ENCODE measurements around the gene ADRB2. TPM values are rescaled to one million over a fixed set of nuclear protein-coding genes. Genes with fewer than 3 reads are reported as not detected.

The ADRB2 gene
- total and polyA plus RNA-seq, 2 of the 13 experiments (the other 11 are each of a cell fraction or from before 2014, with no cell fraction given): not detected

DNA sequence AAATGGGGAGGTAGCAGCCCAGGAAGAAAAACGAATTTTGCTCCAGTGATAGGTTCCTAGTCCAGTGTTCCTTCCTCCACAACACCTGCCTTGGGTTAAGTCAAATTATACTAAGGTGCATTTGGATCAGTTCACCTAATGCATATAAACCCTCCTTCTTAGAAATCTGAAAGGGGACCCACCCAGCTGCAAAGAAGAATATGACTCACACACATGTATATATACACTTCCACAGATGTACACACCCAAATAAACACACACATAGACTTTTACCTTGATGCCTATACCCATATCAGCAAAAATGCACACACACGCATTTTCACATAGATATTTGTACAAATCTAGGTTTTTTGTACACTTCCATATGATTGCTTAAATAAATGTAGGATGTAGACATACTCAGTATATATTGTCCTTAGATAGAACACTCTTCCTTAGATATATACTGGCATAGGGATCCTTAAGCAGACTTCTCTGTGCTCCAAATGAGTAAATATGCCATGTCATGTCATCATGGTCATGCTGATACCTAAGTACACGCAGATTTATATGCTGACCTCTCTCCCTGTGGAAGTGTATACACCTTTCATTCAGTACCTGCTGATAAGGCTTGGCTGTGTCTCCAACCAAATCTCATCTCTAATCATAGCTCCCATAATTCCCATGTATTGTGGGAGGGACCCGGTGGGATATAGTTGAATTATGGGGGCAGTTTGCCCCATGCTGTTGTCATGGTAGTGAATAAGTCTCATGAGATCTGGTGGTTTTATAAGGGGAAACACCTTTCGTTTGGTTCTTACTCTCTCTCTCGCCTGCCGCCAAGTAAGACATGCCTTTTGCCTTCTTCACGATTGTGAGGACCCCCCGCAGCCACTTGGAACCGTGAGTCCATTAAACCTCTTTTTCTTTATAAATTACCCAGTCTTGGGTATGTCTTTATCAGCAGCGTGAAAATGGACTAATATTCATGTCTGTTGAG lies 10.2 kb downstream of the ADRB2 start:
- no peak overlapping the region for H3K27ac ChIP-seq (ENCODE audit: extremely low read length, insufficient read depth, low read length)
- H3K79me2 ChIP-seq (ENCODE audit: insufficient read depth, low read length): no peaks in the 10 kb centered on the region
- H3K4me3 ChIP-seq (replicated peaks in 1 of 3; ENCODE audit: insufficient read depth in 1 of 3, low read depth in 2 of 3, low read length in 3 of 3): no peak overlapping the region
- no peak overlapping the region for H2AFZ ChIP-seq (ENCODE audit: low read length)
- no peak for FAIRE-seq
- H3K36me3 ChIP-seq (replicated peaks in 1 of 2; ENCODE audit: control insufficient read depth in 1 of 2, insufficient read depth in 2 of 2, low read length in 2 of 2): no peaks in the 10 kb centered on the region
- ChIA-PET POLR2A (no interaction called here), CTCF (ENCODE audit: low intra/inter-chr PET ratio, low total read pairs) (no interaction called here)
- intact Hi-C loops (cut with micrococcal nuclease; ENCODE audit: unreplicated experiment): no loop called here
- H3K9me3 ChIP-seq (ENCODE audit: low read length): no peaks in the 10 kb centered on the region
- no peaks in the 10 kb centered on the region for H4K20me1 ChIP-seq (ENCODE audit: insufficient read depth, low read length)
- H3K27me3 ChIP-seq (ENCODE audit: control insufficient read depth in 1 of 2, insufficient read depth in 2 of 2, low read length in 2 of 2): no peaks in the 10 kb centered on the region
- in situ Hi-C loops (cut with HindIII; ENCODE audit: extremely low pct_ligation_motif_present, low pct_unique_long_range_greater_than_20kb): no loop called here
- H3K4me1 ChIP-seq (ENCODE audit: insufficient read depth, low read length): no peaks in the 10 kb centered on the region
- no peak for ATAC-seq
- TF ChIP-seq MAFK (conservative IDR thresholded peaks at IDR 0.05 in 1 of 2, IDR thresholded peaks at IDR 0.05 in 1 of 2; ENCODE audit: low read length in 2 of 2) (peak; percentile 8; a peak in 1 of 4 replicates), ZC3H13 (CRISPR knock-in tag; IDR thresholded peaks at IDR 0.05) (no peak), ELF3 (CRISPR knock-in tag; IDR thresholded peaks at IDR 0.05) (no peak), NFE2L2 (IDR thresholded peaks at IDR 0.05; ENCODE audit: low read length) (peak; percentile 40; the same call in 1 of the 2 replicates), ZNF670 (CRISPR knock-in tag; IDR thresholded peaks at IDR 0.05; ENCODE audit: borderline replicate concordance) (no peak)
- TF ChIP-seq, protein P1, sequence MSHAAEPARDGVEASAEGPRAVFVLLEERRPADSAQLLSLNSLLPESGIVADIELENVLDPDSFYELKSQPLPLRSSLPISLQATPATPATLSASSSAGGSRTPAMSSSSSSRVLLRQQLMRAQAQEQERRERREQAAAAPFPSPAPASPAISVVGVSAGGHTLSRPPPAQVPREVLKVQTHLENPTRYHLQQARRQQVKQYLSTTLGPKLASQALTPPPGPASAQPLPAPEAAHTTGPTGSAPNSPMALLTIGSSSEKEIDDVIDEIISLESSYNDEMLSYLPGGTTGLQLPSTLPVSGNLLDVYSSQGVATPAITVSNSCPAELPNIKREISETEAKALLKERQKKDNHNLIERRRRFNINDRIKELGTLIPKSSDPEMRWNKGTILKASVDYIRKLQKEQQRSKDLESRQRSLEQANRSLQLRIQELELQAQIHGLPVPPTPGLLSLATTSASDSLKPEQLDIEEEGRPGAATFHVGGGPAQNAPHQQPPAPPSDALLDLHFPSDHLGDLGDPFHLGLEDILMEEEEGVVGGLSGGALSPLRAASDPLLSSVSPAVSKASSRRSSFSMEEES (CRISPR knock-in tag; IDR thresholded peaks at IDR 0.05): no peak
- no peak for DNase-seq (ENCODE audit: low spot score)
- no peak overlapping the region for H3K9ac ChIP-seq (ENCODE audit: insufficient read depth, low read depth, low read length)
- 18% methylated on average over 11 of the region's 11 CpGs for WGBS (ENCODE audit: low lambda C conversion rate)
- no peak overlapping the region for H3K4me2 ChIP-seq (ENCODE audit: low read depth, low read length)
- no TSS peak for BruUV-seq (replicated peaks)

All from HepG2 (cell line).